WTC11 (cell line): Measurements from ENCODE around the gene MCF2L. TPM values are rescaled to one million over a fixed set of nuclear protein-coding genes. Genes with fewer than 3 reads are reported as not detected.

ENCODE experiments used
- ATAC-seq: fragments of 200-7000 bp; cut with Tn5 transposase; 2 replicates; pipeline ENCODE4 v1.10.0; 2021; ENCODE audit warnings: mild to moderate bottlenecking, moderate library complexity
- CTCF ChIA-PET: fragments of 300-600 bp; sonication (Branson Sonifier 250); formaldehyde crosslinking; loops from one replicate; lab custom pipeline; 2021; ENCODE audit warnings: antibody characterized with exemption; lab: Charles Lee
- POLR2A ChIA-PET: fragments of 350-600 bp; sonication (Branson Sonifier 250); formaldehyde crosslinking; loops from one replicate; lab custom pipeline; 2021; ENCODE audit warnings: antibody characterized with exemption; lab: Charles Lee
- DNase-seq: peaks from one replicate; pipeline ENCODE4 v3.0.0; 2021; ENCODE audit warnings: low spot score
- H3K27ac Mint-ChIP-seq: 2 replicates; pipeline ENCODE4 v1.8.0; 2021; ENCODE audit warnings: mixed read lengths
- H3K27me3 Mint-ChIP-seq: 2 replicates; pipeline ENCODE4 v1.8.0; 2021; ENCODE audit warnings: low read depth, mild to moderate bottlenecking, moderate library complexity, mixed read lengths
- H3K36me3 Mint-ChIP-seq: 2 replicates; pipeline ENCODE4 v1.8.0; 2021; ENCODE audit warnings: mixed read lengths
- H3K4me1 Mint-ChIP-seq: 2 replicates; pipeline ENCODE4 v1.8.0; 2022; ENCODE audit warnings: mixed read lengths
- H3K4me3 Mint-ChIP-seq: 2 replicates; pipeline ENCODE4 v1.8.0; 2021; ENCODE audit warnings: mild to moderate bottlenecking, moderate library complexity, mixed read lengths
- H3K9me3 Mint-ChIP-seq: 2 replicates; pipeline ENCODE4 v1.8.0; 2021; ENCODE audit warnings: mixed read lengths
- AR ChIP-seq: fragments of 250-450 bp; sonication (Bioruptor Pico); IDR thresholded peaks from 2 replicates; pipeline ENCODE4 v1.9.0; 2021; ENCODE audit warnings: mild to moderate bottlenecking
- ATF1 ChIP-seq: sonication (generic); formaldehyde crosslinking; IDR thresholded peaks from 2 replicates; pipeline ENCODE4 v1.8.1; 2023; ENCODE audit warnings: mild to moderate bottlenecking, moderate library complexity, missing genetic modification reagents
- EMX1 ChIP-seq: fragments of 250-450 bp; sonication (Bioruptor Pico); IDR thresholded peaks from 2 replicates; pipeline ENCODE4 v1.8.0; 2021; ENCODE audit warnings: mild to moderate bottlenecking
- ETV6 ChIP-seq: sonication (generic); formaldehyde crosslinking; IDR thresholded peaks from 2 replicates; pipeline ENCODE4 v1.8.1; 2022; ENCODE audit warnings: mild to moderate bottlenecking, missing genetic modification reagents
- FOXJ3 ChIP-seq: sonication (generic); formaldehyde crosslinking; IDR thresholded peaks from 2 replicates; pipeline ENCODE4 v1.9.0; 2021; ENCODE audit warnings: missing genetic modification reagents, mild to moderate bottlenecking, borderline replicate concordance
- GABPB1 ChIP-seq: sonication (generic); formaldehyde crosslinking; IDR thresholded peaks from 2 replicates; pipeline ENCODE4 v1.8.1; 2023; ENCODE audit warnings: mild to moderate bottlenecking, missing genetic modification reagents
- HMGXB4 ChIP-seq: sonication (generic); formaldehyde crosslinking; IDR thresholded peaks from 2 replicates; pipeline ENCODE4 v1.8.1; 2023; ENCODE audit warnings: mild to moderate bottlenecking, moderate library complexity, missing genetic modification reagents
- IRF2 ChIP-seq: sonication (generic); formaldehyde crosslinking; IDR thresholded peaks from 2 replicates; pipeline ENCODE4 v1.8.0; 2022; ENCODE audit warnings: low read depth, missing genetic modification reagents, borderline replicate concordance
- JUN ChIP-seq: sonication (generic); formaldehyde crosslinking; IDR thresholded peaks from 2 replicates; pipeline ENCODE4 v1.8.0; 2023; ENCODE audit warnings: mild to moderate bottlenecking, missing genetic modification reagents
- SMAD4 ChIP-seq: sonication (generic); formaldehyde crosslinking; IDR thresholded peaks from 2 replicates; pipeline ENCODE4 v1.8.0; 2022; ENCODE audit warnings: mild to moderate bottlenecking, missing genetic modification reagents
- SOX15 ChIP-seq: fragments of 250-450 bp; sonication (Bioruptor Pico); IDR thresholded peaks from 2 replicates; pipeline ENCODE4 v1.9.0; 2021; ENCODE audit warnings: mild to moderate bottlenecking
- TCF7 ChIP-seq: sonication (generic); formaldehyde crosslinking; IDR thresholded peaks from 2 replicates; pipeline ENCODE4 v1.8.0; 2022; ENCODE audit warnings: mild to moderate bottlenecking, low read depth, missing genetic modification reagents, moderate library complexity
- TEAD4 ChIP-seq: sonication (generic); formaldehyde crosslinking; IDR thresholded peaks from 2 replicates; pipeline ENCODE4 v1.8.0; 2022; ENCODE audit warnings: mild to moderate bottlenecking, missing genetic modification reagents
- TP53 ChIP-seq: sonication (generic); formaldehyde crosslinking; IDR thresholded peaks from 2 replicates; pipeline ENCODE4 v1.8.1; 2023; ENCODE audit warnings: mild to moderate bottlenecking, missing genetic modification reagents
- ZBTB21 ChIP-seq: sonication (generic); formaldehyde crosslinking; IDR thresholded peaks from 2 replicates; pipeline ENCODE4 v1.8.1; 2023; ENCODE audit warnings: mild to moderate bottlenecking, missing genetic modification reagents, borderline replicate concordance
- ZNF232 ChIP-seq: sonication (generic); formaldehyde crosslinking; IDR thresholded peaks from 2 replicates; pipeline ENCODE4 v1.8.0; 2022; ENCODE audit warnings: mild to moderate bottlenecking, missing genetic modification reagents
- ZNF263 ChIP-seq: sonication (generic); formaldehyde crosslinking; IDR thresholded peaks from 2 replicates; pipeline ENCODE4 v1.8.1; 2022; ENCODE audit warnings: low read depth, mild to moderate bottlenecking, moderate library complexity, missing genetic modification reagents
- total RNA-seq: library from RNA; stranded (reverse); gene quantifications from 3 replicates; pipeline ENCODE4 v1.2.3, GENCODE V29; 2021
- TF ChIP-seq, protein P1 (sequence below): fragments of 250-450 bp; sonication (Bioruptor Pico); IDR thresholded peaks from 2 replicates; pipeline ENCODE4 v1.9.0; 2021; ENCODE audit warnings: mild to moderate bottlenecking, borderline replicate concordance
- TF ChIP-seq, protein P2 (sequence below): fragments of 250-450 bp; sonication (Bioruptor Pico); IDR thresholded peaks from 2 replicates; pipeline ENCODE4 v1.9.0; 2021; ENCODE audit warnings: mild to moderate bottlenecking
- TF ChIP-seq, protein P3 (sequence below): fragments of 250-450 bp; sonication (Bioruptor Pico); IDR thresholded peaks from 2 replicates; pipeline ENCODE4 v2.1.2; 2022; ENCODE audit warnings: mild to moderate bottlenecking, moderate library complexity
- TF ChIP-seq, protein P4 (sequence below): sonication (generic); formaldehyde crosslinking; IDR thresholded peaks from 2 replicates; pipeline ENCODE4 v1.8.1; 2023; ENCODE audit warnings: mild to moderate bottlenecking, missing genetic modification reagents, borderline replicate concordance

Gene MCF2L
- total RNA-seq, 1 experiment from 2014 or later = 34.8 TPM

GRCh38 chr13:113028336-113029060, 59.5 kb downstream of the MCF2L start (continued):
- TF ChIP-seq, protein P1, sequence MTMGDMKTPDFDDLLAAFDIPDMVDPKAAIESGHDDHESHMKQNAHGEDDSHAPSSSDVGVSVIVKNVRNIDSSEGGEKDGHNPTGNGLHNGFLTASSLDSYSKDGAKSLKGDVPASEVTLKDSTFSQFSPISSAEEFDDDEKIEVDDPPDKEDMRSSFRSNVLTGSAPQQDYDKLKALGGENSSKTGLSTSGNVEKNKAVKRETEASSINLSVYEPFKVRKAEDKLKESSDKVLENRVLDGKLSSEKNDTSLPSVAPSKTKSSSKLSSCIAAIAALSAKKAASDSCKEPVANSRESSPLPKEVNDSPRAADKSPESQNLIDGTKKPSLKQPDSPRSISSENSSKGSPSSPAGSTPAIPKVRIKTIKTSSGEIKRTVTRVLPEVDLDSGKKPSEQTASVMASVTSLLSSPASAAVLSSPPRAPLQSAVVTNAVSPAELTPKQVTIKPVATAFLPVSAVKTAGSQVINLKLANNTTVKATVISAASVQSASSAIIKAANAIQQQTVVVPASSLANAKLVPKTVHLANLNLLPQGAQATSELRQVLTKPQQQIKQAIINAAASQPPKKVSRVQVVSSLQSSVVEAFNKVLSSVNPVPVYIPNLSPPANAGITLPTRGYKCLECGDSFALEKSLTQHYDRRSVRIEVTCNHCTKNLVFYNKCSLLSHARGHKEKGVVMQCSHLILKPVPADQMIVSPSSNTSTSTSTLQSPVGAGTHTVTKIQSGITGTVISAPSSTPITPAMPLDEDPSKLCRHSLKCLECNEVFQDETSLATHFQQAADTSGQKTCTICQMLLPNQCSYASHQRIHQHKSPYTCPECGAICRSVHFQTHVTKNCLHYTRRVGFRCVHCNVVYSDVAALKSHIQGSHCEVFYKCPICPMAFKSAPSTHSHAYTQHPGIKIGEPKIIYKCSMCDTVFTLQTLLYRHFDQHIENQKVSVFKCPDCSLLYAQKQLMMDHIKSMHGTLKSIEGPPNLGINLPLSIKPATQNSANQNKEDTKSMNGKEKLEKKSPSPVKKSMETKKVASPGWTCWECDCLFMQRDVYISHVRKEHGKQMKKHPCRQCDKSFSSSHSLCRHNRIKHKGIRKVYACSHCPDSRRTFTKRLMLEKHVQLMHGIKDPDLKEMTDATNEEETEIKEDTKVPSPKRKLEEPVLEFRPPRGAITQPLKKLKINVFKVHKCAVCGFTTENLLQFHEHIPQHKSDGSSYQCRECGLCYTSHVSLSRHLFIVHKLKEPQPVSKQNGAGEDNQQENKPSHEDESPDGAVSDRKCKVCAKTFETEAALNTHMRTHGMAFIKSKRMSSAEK (CRISPR knock-in tag) = no peak
- TF ChIP-seq, protein P2, sequence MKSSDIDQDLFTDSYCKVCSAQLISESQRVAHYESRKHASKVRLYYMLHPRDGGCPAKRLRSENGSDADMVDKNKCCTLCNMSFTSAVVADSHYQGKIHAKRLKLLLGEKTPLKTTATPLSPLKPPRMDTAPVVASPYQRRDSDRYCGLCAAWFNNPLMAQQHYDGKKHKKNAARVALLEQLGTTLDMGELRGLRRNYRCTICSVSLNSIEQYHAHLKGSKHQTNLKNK (CRISPR knock-in tag) = no peak
- no peak for TF ChIP-seq ZNF263
- no peak for TF ChIP-seq EMX1
- TF ChIP-seq IRF2 (CRISPR knock-in tag) = no peak
- no peak for TF ChIP-seq HMGXB4 (CRISPR knock-in tag)
- no peak for TF ChIP-seq SOX15
- no peak for TF ChIP-seq AR (CRISPR knock-in tag)
- TF ChIP-seq TEAD4 (CRISPR knock-in tag) = no peak
- TF ChIP-seq ETV6 (CRISPR knock-in tag) = no peak
- TF ChIP-seq TP53 (CRISPR knock-in tag) = no peak
- TF ChIP-seq SMAD4 (CRISPR knock-in tag) = no peak
- TF ChIP-seq GABPB1 (CRISPR knock-in tag) = no peak
- no peak for TF ChIP-seq TCF7
- TF ChIP-seq, all 79 proteins: peak for 0

DNA sequence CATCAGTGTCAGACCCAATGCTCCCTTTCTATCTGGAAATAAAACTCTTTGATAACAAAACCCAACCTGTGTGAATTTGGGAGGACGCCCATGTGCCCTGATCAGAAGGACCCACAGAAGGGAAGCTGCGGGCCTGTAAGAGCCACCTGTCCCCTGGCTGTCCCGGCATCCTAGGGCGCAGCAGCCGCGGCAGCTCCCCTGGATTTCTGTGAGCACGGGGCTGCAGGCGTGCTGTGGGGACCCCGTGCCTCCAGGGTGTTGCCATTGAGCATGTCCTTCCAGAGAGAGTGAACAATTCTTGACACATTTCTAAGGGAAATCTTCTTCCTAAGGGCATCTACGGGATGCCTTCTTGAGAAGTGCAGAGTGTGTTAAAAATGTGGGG, 60.0 kb downstream of the MCF2L start:
- Mint-ChIP-seq H3K4me1 (no peaks in the 10 kb centered on the region; the same call in 1 of the 2 replicates), H3K4me3 (no peak overlapping the region), H3K27ac (no peak overlapping the region), H3K36me3 (peaks cover 7% of the 10 kb centered on the region), H3K9me3 (no peaks in the 10 kb centered on the region), H3K27me3 (no peaks in the 10 kb centered on the region)
- ATAC-seq (no peak; the same call in 1 of the 2 replicates), DNase-seq (no peak)
- ChIA-PET CTCF (interaction anchor here (0.8 to 6.3 kb wide), 23 partner anchors 13 to 296 kb away, joined by 3 to 72 read pairs (median 5); partner anchors contain the start of gene MCF2L), POLR2A (no interaction called here)
- TF ChIP-seq, protein P2 (CRISPR knock-in tag) = no peak
- TF ChIP-seq ZNF232 (CRISPR knock-in tag) (no peak), FOXJ3 (CRISPR knock-in tag) (no peak), ATF1 (no peak), ZBTB21 (no peak), JUN (CRISPR knock-in tag) (no peak)
- TF ChIP-seq, protein P3, sequence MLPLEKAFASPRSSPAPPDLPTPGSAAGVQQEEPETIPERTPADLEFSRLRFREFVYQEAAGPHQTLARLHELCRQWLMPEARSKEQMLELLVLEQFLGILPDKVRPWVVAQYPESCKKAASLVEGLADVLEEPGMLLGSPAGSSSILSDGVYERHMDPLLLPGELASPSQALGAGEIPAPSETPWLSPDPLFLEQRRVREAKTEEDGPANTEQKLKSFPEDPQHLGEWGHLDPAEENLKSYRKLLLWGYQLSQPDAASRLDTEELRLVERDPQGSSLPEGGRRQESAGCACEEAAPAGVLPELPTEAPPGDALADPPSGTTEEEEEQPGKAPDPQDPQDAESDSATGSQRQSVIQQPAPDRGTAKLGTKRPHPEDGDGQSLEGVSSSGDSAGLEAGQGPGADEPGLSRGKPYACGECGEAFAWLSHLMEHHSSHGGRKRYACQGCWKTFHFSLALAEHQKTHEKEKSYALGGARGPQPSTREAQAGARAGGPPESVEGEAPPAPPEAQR (CRISPR knock-in tag) = no peak
- TF ChIP-seq, protein P4, sequence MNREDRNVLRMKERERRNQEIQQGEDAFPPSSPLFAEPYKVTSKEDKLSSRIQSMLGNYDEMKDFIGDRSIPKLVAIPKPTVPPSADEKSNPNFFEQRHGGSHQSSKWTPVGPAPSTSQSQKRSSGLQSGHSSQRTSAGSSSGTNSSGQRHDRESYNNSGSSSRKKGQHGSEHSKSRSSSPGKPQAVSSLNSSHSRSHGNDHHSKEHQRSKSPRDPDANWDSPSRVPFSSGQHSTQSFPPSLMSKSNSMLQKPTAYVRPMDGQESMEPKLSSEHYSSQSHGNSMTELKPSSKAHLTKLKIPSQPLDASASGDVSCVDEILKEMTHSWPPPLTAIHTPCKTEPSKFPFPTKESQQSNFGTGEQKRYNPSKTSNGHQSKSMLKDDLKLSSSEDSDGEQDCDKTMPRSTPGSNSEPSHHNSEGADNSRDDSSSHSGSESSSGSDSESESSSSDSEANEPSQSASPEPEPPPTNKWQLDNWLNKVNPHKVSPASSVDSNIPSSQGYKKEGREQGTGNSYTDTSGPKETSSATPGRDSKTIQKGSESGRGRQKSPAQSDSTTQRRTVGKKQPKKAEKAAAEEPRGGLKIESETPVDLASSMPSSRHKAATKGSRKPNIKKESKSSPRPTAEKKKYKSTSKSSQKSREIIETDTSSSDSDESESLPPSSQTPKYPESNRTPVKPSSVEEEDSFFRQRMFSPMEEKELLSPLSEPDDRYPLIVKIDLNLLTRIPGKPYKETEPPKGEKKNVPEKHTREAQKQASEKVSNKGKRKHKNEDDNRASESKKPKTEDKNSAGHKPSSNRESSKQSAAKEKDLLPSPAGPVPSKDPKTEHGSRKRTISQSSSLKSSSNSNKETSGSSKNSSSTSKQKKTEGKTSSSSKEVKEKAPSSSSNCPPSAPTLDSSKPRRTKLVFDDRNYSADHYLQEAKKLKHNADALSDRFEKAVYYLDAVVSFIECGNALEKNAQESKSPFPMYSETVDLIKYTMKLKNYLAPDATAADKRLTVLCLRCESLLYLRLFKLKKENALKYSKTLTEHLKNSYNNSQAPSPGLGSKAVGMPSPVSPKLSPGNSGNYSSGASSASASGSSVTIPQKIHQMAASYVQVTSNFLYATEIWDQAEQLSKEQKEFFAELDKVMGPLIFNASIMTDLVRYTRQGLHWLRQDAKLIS (CRISPR knock-in tag) = no peak
